Stimulated activated CD8-positive, alpha-beta memory T cell treated with anti-CD3 and anti-CD28 coated beads, Interleukin-15, amount 100 ng/mL, for 1 hour (primary cell): ENCODE results near the gene KIF21B.

Experiments
- DNase-seq: peaks from one replicate; pipeline ENCODE4 v3.0.0-alpha.2; 2020; ENCODE audit warnings: low read depth

KIF21B gene

DNA sequence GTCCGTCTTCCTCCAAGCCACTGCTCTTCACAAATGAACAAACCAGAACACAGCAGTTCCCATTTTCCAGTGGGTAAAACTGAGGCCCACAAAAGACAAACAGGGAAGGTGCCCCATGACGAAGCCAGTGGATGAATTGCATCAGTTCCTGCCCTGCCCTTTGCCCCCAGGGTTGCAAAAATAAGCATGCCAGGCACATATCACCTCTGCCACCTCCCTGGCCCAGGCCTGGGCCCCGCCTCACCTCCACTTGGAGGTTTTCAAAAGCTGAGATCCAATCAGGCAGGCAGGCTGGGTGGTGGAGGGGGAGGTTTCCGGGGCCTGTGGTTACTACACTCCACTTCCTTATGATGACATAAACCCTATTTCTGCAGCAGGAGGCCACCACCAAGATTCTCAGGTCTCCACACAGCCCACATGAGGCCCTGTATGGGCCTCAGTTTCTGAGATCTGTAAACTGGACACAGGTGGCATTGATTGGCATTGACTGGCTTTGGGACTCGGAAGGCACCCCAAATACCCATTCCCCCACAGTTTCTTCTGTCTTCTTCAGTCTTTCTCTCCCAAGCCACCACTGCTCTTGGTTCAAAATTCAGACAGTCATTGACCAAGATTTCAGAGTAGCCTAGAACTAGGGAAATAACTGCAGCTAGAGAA lies 4.1 kb downstream of the KIF21B start:
- DNase-seq: peak; percentile 76

DNA sequence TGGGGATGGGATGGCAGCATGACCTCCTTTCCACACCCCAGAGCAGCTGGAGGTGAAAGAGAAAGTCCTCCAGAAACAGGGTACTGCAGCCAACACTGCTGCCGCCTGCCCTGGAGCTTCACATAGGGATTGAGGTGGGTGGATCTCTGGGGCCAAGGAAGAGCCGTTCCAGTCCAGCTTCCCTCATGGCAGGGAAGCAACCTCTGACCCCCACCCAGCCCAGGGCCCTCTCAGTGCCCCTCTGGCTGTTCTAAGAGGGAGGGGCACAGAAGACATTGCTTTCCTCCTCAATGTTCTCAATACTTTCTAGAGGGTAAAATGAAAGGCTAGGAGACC lies 5.7 kb downstream of the KIF21B start:
- no peak for DNase-seq

DNA sequence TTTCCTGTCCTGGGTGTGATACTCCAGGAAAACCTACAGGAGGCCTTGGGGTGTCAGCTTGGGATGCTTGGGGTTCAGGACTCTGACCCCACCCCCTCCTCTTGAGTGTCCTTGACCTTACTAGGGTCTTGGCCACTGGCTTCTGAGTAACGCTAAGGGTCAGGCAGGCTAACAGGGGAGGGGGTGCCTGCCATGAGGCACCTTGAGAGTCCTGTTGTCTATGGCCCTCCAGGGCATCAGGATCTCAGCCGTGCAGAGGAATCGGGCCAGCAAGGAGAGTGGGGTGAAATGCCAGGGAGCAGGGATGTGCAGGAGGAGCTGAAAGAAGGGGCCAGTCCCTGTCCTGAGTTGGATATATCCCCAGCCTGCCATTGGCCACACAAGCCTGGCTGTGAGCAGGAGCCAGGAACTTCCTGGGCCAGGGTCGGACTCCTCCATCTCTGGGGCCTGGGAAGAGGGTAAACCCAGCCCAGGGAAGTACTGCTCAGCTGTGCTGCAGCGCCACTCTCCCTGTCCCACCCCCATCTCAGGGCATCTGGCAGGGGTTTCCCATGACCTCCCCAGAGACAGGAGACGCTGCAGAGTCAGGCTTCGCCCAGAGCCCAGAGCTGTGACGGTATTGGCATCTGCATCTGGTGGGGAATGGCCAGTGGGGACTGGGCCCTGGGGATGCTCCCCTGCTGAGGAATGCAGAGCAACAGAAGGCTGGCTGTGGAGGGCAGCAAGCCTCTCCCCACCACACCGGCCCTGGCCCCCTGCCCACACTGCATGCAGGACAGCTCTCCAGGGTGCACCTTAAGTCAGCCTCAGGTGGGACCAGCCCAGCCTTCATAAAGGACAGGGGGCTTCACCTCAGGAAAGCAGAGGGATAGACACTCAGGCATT lies 6.3 kb downstream of the KIF21B start:
- DNase-seq: no peak

DNA sequence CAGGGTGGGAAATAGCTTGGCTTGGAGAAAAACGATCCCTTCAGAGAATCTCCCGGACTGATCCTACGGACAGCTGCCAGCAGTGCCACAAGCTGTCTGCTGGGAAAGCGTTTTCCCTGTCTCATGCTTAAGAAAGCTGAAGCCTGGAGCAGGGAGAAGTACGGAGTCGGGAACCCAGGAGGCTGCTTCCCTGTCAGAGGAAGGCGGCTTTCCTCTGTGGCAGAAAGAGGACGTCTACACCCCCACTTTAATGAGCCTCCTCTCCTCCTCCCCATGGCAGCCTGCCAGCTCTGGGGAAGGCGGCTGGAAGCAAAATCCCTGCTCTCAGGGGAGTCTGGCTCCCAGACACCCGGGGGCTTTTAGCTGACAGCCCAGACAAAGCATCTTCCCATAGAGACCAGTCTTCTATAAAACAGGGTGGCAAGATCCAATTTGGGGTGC lies 7.3 kb downstream of the KIF21B start:
- no peak for DNase-seq

DNA sequence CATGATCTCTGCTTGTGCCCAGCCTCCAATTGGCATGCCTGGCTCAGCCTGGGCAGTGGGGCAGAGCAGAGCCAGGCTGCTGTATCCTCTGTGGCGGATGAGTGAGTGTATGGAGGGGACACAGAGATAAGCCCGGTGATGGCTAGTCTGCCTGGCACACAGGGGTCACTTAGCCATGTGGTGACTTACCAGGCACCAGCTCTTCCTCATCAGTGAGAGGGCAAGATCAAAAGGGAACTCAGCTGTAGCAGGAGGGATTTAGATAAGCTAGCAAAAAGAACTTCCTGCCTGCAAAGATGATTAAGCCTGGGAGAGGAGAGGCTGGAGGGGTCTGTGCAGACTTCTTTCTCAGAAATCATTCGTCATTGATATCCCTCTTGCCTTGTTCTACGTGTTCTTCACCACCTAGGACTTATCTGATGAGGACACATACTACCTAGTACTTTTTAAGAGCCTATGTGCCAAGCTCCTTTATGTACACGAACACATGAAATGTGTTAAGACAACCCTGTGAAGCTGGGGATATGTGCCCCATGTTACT lies 7.9 kb downstream of the KIF21B start:
- DNase-seq: no peak

DNA sequence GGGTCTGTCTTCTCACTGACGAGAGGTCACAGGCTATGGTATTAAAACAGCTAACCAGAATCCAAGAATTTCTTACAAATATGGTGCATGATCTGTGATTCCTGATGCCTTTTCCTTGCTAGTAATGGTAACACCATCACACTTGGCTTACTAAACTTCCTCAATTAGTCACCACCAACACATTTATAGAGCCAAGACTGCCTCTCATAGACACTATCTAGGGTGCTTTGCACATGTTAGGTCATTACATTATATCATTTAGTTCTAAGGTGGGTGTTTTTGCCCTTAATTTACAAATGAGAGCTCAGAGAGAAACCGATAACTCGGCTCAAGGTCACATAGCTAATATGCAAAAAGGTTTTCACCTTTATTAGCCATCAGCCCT lies 8.7 kb downstream of the KIF21B start:
- no peak for DNase-seq

DNA sequence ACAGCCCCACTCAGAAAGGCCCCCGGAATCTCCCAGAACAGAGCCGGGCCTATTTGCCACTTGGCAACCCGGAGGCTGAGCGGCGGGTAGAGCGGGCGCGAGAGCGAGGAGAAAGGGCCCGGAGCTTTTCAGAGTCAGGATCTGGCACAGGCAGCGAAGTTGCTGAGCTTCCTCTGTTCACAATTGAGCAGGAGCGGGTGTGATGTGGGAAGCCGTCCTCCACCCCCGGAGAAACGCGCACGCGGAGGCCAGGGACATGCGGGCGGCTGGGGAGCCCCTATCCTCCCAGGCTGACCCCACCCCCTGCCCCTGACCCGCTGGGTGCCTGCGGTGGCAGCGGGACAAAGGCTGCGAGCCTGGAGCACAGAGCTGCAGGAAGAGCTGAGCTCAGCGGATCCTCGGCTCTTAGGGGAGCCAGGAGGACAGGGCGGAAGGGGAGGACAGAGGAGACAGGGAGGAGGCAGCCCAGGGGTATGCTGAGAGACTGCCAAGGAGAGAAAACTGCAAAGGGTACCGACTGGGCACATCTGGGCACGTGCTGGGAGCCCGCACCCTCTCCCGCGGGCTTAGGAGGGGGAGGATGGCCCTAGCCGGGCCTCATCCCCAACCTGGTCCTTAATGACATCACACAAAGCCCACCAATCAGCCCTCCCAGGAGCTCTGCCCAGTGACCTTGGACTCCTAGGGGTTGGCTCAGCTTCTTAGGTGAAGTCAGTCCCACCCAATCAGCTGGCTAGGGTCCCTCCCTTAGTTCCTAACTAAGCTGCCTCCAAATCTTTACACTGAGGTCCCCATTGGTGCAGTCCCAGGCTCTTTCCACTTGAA lies 9.3 kb downstream of the KIF21B start:
- no peak for DNase-seq

DNA sequence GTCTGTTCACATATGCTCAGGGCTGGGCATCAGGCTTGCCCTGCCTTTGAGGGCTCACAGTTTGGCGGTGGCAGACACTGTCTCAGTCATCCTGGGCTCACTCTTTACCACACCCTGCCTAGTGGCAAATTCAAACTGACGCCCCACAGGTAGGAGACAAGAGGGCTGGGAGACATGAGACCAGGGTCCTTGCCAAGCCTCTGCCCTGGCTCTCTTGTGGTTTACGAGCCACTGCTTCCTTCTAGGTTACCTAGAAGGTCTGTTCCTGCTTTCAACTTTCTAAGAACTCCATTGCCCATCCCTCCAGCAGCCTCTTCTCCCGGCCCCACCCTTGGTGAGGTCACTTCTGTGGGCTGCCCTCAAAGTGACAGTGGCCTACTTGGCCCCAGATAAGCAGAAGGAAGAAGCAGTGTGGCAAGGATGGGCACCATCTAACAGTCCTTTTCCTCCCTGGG lies 10.5 kb downstream of the KIF21B start:
- no peak for DNase-seq

DNA sequence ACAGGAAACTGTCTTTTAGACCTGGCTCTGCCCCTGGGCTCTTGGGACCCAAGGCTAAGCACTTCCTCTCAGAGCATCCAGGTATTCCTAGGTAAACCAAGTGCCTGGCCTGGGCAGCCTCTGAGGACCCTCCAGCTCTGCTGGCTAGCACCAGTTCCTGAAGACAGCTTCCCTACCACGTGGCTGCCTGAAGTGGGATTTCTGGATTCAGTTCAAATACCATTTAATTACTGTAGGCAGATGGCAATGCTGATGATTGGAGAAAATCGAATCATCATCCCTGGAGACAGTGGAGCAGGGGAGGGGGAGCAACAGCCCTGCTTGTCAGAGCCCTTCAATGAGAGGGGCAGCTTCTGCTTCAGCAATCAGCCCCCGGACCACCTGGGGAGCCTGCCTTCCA lies 11.9 kb downstream of the KIF21B start:
- DNase-seq: no peak

DNA sequence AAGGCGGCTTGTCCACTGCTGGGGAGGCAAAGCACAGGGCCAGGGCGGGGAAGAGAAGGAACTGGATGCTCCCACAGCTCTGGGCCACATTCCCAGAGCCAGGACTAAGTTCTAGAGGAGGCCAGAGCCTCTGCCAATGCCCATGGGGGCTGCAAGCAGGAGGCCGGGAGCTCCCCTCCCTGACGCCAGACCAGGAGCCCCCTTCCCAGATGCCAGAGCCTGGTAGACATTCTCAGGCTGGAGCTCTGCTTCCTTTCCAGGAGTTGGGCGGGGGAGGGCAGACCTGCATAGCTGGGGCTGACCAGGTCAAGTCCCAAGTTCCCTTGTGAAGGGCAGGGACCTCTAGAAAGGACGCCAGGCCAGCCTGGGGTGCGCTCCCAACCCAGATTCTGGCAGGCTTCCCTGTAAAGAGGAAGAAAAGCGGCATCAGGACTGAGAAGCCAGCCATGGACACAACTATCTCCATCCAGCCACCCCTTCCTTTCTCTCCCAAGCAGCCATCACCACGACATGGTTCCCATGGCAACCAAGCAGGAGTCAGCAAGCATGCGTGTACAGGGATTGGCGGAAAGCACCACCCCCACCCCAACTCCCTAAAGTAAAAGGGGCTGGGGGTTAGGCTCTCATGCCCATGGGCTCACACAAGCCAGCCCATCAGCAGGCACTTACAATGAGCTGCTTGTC lies 13.4 kb downstream of the KIF21B start:
- no peak for DNase-seq

DNA sequence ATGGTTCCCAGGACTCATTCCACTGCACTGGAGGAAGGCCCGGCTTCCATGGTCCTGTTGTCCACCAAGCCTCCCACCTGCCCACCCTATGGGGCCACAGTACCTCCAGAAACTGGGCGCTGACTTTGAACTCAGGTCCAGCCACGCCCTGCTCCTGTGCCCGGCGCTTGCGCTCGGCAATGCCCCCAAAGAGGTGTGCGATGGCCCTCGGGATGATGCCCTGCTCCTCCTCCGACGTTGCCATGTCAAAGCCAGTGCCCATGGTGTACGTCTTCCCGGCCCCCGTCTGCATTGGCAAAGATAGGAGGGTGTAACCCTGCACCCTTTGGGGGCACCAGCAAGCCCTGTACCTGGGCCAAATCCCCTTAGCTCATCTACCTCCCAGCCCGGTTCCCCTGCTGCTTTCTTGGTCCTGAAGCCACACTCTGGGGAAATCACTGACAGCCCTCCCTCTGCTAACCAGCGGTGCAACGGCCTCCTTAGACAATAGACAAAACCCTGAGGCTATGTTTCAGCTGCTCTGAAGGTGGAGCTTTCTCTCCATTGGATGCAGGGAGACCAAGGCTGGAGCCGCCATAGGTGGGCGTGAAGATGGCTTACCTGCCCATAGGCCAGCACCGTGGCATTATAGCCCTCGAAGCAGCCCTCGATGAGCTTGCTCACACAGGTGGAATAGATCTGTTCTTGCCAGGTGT lies 14.7 kb downstream of the KIF21B start:
- DNase-seq: no peak

DNA sequence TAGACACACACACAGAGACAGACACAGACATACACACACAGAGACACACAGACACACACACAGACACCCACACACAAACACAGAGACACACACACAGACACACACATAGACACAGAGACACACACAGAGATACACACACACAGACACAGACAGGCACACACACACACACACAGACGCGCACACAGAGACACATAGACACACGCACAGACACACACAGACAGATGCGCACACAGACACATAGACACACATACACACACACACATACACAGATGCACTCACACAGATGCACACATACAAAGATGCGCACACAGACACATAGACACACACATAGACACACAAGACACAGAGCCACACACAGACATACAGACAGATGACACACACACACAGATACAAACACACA lies 16.0 kb downstream of the KIF21B start:
- no peak for DNase-seq

DNA sequence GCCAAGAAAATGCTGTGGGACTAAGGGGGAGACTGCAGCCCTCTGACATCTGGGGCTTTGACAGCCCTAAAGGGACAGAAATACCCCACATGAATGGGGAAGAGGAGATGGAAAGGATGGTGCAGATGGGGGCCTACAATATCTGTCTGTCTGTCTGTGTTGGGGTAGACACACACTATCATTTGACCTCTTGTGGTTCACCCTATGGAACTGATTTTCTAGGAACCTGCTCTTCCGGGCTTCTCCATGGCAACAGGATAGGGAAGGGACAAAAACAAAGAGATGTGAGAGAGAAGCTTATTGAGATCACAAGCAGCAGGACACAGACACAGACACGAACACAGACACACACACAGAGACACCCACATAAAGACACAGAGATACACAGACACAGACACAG lies 17.1 kb downstream of the KIF21B start:
- no peak for DNase-seq

DNA sequence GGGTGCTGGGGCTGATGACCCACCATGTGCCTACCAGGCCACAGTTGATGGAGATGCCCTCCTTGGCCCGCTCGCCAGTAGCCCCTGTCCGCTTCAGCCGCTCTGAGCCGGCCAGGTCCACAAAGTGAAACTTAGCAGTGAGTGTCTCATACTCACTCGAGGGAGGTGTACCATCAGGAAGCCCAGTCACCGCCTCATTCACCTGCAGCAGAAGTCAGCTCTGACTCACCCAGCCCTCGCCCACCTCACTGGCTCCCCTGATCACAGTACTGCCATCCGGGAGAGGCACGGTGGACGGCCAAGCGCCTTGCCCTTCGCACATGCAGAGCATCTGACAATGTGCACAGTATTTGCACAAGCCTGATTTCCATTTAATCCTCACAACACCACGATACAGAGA lies 18.8 kb downstream of the KIF21B start:
- no peak for DNase-seq

DNA sequence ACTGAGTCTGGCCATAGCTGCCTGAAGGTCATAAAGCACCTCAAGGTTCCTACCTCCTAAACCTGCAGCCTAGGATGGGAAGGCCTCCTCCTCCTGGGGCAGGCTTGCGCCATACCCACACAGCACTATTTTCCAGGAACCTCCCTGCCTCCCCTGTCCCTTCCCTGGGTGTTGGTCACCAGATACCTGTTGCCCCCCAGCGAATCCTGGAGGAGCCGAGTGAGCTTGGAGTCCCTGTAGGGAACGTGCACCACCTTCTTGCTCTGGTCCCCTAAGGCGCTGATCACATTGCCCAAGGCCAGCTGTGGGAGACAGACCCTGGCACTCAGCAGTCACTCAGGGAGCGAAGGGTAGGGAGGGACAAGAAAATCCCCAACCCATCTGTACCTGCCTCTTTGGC lies 19.4 kb downstream of the KIF21B start:
- DNase-seq: no peak

DNA sequence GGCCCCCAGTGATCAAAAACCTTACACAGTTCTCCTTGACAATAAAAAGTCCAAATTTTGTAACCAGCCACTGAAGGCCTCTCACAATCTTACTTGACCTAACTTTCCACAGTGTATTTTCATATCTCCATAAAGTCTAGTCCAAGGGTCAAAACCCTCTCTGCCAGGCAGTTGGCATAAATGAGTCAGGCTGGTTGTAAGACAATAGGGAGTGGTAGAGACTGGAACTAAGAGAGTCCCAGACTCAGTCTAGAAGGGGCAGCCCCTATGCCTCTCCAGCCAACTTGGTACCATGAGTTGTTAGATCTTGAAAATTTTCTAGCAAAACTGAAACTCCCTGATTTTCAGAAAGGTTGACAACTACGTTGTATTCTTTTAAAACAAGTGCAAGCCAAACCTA lies 21.0 kb downstream of the KIF21B start:
- DNase-seq: no peak

DNA sequence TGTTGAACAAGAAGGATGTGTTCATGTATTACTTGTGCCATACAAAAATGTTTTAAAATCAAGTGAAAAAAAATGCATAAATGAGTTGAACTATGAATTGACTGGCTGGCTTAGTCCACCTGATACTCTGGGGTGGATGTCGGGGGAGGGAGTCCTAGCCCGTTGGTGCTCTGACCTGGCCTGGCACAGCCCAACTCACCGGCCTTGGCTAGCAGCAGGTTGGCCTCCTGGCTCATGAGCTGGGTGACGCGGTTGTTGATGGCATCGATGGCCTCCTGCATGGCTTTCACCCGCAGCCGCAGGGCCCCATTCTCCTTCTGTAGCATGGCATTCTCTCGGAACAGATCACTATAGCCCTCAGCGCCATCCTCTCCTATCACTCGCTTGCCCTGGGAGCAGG lies 21.6 kb downstream of the KIF21B start:
- no peak for DNase-seq

DNA sequence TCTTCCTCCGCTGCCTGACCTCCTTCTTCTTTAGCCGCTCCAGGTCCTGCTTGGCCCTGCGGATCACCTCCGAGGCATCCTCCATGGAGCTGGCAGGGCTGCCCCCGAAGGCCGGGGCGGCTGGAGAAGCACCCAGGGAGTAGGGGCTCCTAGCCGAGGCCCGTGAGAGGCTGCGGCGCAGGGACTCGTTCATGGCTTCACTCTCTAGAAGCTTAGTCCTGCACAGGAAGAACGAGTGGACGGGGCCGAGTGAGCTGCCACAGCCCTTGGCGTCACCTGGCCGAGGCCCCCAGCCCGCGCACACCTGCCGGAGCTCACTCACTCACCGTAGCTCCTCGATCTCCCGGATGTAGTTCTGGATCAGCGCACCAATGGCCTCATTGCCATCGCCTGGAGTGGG lies 23.1 kb downstream of the KIF21B start:
- DNase-seq: no peak

DNA sequence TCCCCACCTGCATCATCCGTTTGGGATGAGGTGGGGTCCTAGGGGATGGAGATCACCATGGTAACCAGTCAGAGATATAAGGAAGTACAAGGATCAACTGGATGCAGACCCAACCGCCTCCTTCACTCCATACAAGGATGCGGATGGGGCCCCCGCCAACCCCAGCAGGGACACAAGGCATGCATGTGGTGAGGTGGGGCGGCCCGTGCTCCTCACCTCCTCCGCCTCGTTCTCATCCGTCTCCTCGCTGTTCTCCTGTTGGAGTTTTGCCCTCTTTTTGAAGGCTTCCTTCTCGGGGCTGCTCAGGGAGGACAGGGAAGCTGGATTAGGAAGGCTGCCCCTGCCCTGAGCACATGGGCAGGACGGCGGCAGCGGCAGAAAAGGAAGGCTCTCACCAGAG lies 23.8 kb downstream of the KIF21B start:
- no peak for DNase-seq

DNA sequence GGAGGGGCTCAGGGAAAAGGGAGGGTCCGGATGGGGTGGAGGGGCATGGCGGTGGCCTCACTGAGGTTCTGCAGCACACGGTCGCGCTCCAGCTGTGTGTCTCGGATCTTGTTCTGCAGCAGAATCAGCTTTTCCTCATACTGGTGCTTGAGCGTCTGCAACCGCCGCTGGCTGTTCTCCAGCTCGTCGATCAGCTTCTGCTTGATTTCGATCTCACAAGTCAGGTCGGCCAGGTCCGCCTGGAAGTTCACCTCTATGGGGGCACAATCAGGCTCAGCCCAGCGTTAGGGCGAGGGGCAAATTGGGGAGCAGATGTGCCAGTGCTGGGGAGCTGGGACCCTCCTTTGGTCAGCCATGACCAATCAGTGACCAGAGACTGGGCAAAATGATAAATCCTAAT lies 25.2 kb downstream of the KIF21B start:
- DNase-seq: no peak

DNA sequence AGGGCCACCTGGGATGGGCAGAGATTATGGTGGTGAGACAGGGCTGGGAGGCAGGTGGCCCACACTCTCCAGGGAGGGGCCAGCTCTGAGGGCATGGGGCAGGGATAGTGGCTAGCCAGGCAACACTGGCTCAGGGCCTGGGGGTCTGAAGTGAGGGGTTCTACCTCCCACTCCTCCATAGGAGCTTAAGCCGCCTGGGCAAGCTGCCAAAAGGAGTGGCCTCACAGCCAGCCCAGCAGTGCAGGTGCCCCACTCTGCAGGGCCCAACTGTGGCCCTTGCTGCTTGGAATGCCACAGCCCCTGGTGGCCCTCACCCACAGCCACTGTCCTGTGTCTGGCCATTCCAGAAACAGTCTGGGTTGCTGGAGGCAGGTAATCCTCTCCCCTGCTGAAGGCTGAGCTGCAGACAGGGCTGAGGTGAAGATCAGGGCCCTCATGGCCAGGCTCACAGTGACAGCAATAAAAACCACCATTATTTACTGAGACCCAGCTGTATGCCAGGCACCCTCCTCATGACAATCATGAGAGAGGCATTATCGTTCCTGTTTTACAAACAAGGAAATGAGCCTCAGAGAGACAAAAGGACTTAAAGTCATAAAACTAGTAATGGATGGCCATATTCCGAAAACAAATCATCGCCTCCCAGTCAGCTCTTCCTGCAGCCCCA lies 31.0 kb downstream of the KIF21B start:
- no peak for DNase-seq
